Esophagus squamous epithelium (tissue), 5 donors: ENCODE data around the gene SLC16A9. TPM values are rescaled to one million over a fixed set of nuclear protein-coding genes. Genes with fewer than 3 reads are reported as not detected.

Experiments used
- DNase-seq: peaks from one replicate; lab custom pipeline; 2025; lab: John Stamatoyannopoulos, UW
- H3K27ac ChIP-seq, 4 donors: fragments of 200-600 bp; sonication (generic); one replicate each; pipeline ENCODE4 v1.5.1; 2016 to 2019; ENCODE audit warnings: mild to moderate bottlenecking in 1 of 4
- H3K27me3 ChIP-seq, 4 donors: fragments of 200-600 bp; sonication (generic); 1 replicate in 3 of 4; 2 replicates in 1 of 4; pipeline versions ENCODE4 v1.5.1 to v1.6.0; 2017 to 2021; ENCODE audit warnings: antibody characterized with exemption in 1 of 4
- H3K36me3 ChIP-seq, 3 donors: fragments of 200-600 bp; sonication (generic); one replicate each; pipeline ENCODE4 v1.5.1; 2016 to 2019
- H3K4me1 ChIP-seq, 3 donors: fragments of 200-600 bp; sonication (generic); one replicate each; pipeline ENCODE4 v1.5.1; 2017 to 2019
- H3K4me3 ChIP-seq, 4 donors: fragments of 200-600 bp; sonication (generic); 1 replicate in 3 of 4; 2 replicates in 1 of 4; pipeline ENCODE4 v1.5.1; 2016 to 2019; ENCODE audit warnings: mild to moderate bottlenecking in 2 of 4, moderate library complexity in 1 of 4
- H3K9me3 ChIP-seq, 3 donors: fragments of 200-600 bp; sonication (generic); one replicate each; pipeline ENCODE4 v1.5.1; 2016 to 2019
- POLR2A ChIP-seq, 4 donors: fragments of 450-650 bp; IDR thresholded peaks; one replicate each; pipeline ENCODE4 v1.6.1; 2017; ENCODE audit warnings: antibody characterized with exemption in 4 of 4, mild to moderate bottlenecking in 4 of 4, moderate library complexity in 3 of 4
- WGBS, 2 donors: methylation state at CpG; one replicate each; pipeline ENCODE4 v1.1.5; 2018; 5-methylcytosine and 5-hydroxymethylcytosine counted together
- intact Hi-C: fragments of 100-400 bp; cut with DNase I; formaldehyde crosslinking; loops from one replicate; pipeline ENCODE4 v1.15.0; 2022
- total RNA-seq, 4 donors: library from RNA; depleted of rRNA; stranded (reverse); fragments of >200 nt; gene quantifications; one replicate each; pipeline ENCODE4 v1.1.0, GENCODE V29; 2016
- TF ChIP-seq, protein P1 (sequence below), 6 experiments: fragments of 450-650 bp in 4 of 6; fragments of 200-600 bp in 2 of 6; sonication (generic) in 2 of 6; IDR thresholded peaks; one replicate each; pipeline ENCODE4 v1.5.1; 2016 to 2019; ENCODE audit warnings: antibody characterized with exemption in 6 of 6, mild to moderate bottlenecking in 4 of 6, moderate library complexity in 4 of 6
- donor health status: DM: yes; HTN: yes; CAD: no.

Gene SLC16A9
- total RNA-seq, 4 donors from 2014 or later: 7.8 to 25.6 (median 15.0) TPM

DNA sequence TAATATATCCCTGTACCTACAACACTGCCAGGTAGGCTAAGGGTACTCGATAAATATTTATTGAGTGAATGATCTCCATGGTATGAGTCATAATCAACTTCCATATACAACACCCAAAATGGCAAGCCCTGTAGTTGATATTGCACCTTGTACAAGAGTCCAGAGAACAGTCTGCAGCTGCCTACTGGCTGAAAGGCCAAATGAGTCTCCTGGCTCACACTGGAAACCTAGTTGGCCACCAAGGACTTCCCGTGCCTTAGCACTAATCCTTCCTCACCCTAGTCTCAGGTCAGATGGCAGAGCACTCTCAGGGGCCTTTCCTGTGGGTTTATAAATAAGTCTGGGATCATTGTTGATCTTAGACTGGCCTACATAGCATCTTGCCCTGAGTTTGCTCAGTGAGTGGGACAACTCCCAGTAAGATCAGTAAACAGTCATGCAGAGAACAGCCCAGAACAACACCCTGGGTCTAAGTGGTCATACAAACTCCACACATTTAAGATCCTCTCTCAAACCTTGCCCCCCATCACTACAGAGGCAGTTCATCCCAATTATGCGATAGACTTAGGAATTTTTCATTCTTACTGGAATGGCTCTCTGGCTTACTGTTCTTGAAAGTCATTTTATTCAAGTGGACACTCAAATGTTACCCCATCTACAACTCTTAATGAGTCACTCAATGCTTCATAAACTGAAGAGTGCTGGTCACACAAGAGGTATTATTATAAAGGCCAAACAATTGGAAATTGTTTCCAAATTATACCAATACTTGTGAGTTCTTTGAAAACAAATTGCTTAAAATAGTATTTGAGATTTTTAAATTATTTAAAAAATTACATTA, 14.7 kb upstream of the SLC16A9 start:
- Histone ChIP-seq H3K9me3 (no peaks in the 10 kb centered on the region), H3K4me3 (no peak overlapping the region), H3K27me3 (no peaks in the 10 kb centered on the region), H3K4me1 (no peaks in the 10 kb centered on the region), H3K27ac (no peak overlapping the region), H3K36me3 (no peaks in the 10 kb centered on the region)
- intact Hi-C loops: no loop called here
- WGBS, 2 donors: 76 to 90% methylated on average over 2 to 3 of the region's 3 CpGs
- no peak for TF ChIP-seq POLR2A (IDR thresholded peaks at IDR 0.05)
- TF ChIP-seq, protein P1, sequence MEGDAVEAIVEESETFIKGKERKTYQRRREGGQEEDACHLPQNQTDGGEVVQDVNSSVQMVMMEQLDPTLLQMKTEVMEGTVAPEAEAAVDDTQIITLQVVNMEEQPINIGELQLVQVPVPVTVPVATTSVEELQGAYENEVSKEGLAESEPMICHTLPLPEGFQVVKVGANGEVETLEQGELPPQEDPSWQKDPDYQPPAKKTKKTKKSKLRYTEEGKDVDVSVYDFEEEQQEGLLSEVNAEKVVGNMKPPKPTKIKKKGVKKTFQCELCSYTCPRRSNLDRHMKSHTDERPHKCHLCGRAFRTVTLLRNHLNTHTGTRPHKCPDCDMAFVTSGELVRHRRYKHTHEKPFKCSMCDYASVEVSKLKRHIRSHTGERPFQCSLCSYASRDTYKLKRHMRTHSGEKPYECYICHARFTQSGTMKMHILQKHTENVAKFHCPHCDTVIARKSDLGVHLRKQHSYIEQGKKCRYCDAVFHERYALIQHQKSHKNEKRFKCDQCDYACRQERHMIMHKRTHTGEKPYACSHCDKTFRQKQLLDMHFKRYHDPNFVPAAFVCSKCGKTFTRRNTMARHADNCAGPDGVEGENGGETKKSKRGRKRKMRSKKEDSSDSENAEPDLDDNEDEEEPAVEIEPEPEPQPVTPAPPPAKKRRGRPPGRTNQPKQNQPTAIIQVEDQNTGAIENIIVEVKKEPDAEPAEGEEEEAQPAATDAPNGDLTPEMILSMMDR (IDR thresholded peaks at IDR 0.05): no peak
- DNase-seq: no peak

DNA sequence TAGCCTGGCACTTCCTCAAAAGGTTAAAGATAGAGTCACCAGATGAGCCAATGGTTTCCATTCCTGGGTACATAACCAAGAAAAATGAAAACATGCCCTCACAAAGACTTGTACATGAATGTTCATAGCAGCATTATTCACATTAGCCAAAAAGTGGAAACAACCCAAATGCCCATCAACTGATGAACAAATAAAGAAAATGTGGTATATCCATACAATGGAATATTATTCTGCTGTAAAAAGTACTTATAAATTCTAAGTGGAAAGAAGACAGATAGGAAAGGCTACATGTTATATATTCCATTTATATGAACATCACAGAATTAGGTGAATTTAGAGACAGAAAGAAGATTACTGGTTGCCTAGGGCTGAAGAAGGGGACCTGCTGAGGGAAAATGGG, 10.7 kb upstream of the SLC16A9 start:
- Histone ChIP-seq H3K36me3 (no peaks in the 10 kb centered on the region), H3K4me1 (no peaks in the 10 kb centered on the region), H3K4me3 (no peak overlapping the region), H3K9me3 (no peaks in the 10 kb centered on the region), H3K27me3 (no peaks in the 10 kb centered on the region), H3K27ac (no peak overlapping the region)
- DNase-seq: no peak
- TF ChIP-seq, protein P1 (IDR thresholded peaks at IDR 0.05): no peak
- TF ChIP-seq POLR2A (IDR thresholded peaks at IDR 0.05): no peak
- intact Hi-C loops: no loop called here

DNA sequence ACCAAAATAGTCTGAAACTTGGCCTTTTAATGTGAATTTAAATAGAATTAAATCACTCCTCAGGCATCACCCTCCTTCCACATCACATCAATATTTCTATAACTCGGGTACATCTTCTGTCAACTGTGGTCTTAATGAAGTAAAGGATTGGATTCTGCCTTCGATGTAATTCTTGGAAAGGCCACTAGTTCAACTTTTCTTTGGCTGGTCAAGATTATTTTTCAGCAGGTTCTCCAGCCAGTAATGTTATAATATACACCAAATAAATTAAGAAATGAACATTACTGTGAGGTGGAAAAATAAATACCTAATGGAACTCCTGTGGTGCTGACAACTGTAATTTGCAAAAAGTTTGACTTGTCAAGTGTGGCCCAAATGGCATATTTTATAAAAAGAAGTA, 9.7 kb upstream of the SLC16A9 start:
- no peak overlapping the region for H3K4me3 ChIP-seq
- H3K36me3 ChIP-seq: no peaks in the 10 kb centered on the region
- H3K4me1 ChIP-seq: no peaks in the 10 kb centered on the region
- TF ChIP-seq, protein P1 (IDR thresholded peaks at IDR 0.05): peak in 1 of 6 experiments; percentile 21
- no peak for TF ChIP-seq POLR2A (IDR thresholded peaks at IDR 0.05)
- no peak for DNase-seq
- no peaks in the 10 kb centered on the region for H3K27me3 ChIP-seq
- WGBS, 2 donors: 59 to 73% methylated on average over 2 of the region's 2 CpGs
- H3K9me3 ChIP-seq: no peaks in the 10 kb centered on the region
- intact Hi-C loops: no loop called here
- no peak overlapping the region for H3K27ac ChIP-seq

GRCh38 chr10:59718257-59718656, 8.6 kb upstream of the SLC16A9 start:
- TF ChIP-seq POLR2A (IDR thresholded peaks at IDR 0.05): no peak
- TF ChIP-seq, protein P1 (IDR thresholded peaks at IDR 0.05): no peak
- intact Hi-C loops: no loop called here
- H3K4me1 ChIP-seq: no peaks in the 10 kb centered on the region
- DNase-seq: no peak
- no peaks in the 10 kb centered on the region for H3K36me3 ChIP-seq
- 62 to 80% methylated on average over 2 of the region's 2 CpGs for WGBS, 2 donors
- H3K27me3 ChIP-seq: no peaks in the 10 kb centered on the region
- no peaks in the 10 kb centered on the region for H3K9me3 ChIP-seq
- H3K27ac ChIP-seq: no peak overlapping the region
- H3K4me3 ChIP-seq: no peak overlapping the region

- no peaks in the 10 kb centered on the region for H3K9me3 ChIP-seq
- H3K36me3 ChIP-seq: no peaks in the 10 kb centered on the region
- no peak for DNase-seq
- 83 to 94% methylated on average over 6 to 7 of the region's 7 CpGs for WGBS, 2 donors
- no peak overlapping the region for H3K4me3 ChIP-seq
- TF ChIP-seq POLR2A (IDR thresholded peaks at IDR 0.05): no peak
- TF ChIP-seq, protein P1 (IDR thresholded peaks at IDR 0.05): no peak
- H3K27me3 ChIP-seq: peaks cover 0 to 25% (median 0%) of the 10 kb centered on the region in 4 donors
- peaks cover 0 to 23% (median 9%) of the 10 kb centered on the region in 3 donors for H3K4me1 ChIP-seq
- intact Hi-C loops: no loop called here
- no peak overlapping the region for H3K27ac ChIP-seq
Observed at GRCh38 chr10:59713196-59713821, 3.7 kb upstream of the SLC16A9 start.
